CD4-positive, alpha-beta T cell treated with Interleukin-15 for 4 hours (primary cell): Measurements from ENCODE around the gene KCNIP4.

ENCODE experiments used
- DNase-seq: peaks from one replicate; pipeline ENCODE4 v3.0.0-alpha.2; 2020; ENCODE audit warnings: low spot score

KCNIP4 gene

DNA sequence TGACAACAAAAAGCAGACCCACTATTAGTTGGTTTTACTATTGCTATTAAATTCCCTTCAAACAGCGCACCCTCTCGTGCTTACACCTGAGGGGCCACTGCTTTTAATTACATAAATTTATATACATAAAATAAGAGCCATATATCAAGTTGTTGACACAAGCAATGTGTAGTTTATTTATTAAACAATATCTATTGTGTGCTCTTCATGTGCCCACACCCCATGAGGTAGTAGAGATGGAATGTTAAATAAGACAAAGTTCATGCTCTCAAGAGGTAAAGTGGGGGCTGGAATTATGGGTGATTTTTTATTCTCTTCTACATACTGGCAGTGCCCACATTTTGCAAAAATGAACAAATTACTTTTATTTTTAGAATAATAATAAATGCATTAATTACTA lies 47.3 kb downstream of the KCNIP4 start:
- DNase-seq, result no peak

DNA sequence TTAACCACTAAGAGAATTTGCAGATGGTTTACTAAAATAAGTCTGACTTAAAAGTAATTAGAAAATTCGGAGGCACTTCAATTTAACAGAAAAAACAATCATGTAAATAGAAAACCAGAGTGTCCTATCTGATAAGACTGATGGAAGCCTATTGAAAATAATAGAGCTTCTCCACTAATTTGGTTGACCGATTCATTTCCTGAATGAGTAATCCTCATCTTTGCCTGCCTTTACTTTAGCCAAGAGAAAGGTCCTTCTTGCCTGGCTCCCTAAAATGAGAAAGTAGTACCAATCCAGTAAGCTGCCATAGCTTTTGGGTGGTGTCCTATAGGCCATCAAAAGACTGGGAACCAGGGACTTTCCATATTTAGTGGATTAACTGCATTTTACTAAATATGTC lies 48.4 kb downstream of the KCNIP4 start:
- no peak for DNase-seq

DNA sequence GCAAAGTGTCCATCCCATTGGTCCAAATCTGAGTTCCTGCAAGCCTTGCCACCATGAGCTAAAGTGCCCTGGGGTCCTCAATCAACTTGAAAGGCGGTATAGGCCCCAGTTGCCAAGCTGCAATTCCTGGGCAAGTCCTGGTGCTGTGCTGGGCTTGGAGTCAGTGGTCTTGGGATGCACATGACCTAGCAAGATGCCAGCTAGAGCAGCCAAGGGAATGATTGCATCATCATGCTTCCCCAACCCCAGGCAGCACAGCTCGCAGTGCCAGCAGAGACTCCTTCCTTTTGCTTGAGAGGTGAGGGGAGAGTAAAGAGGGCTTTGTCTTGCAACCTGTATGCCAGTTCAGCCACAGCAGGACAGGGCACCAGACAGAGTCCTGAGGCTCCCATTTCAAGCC lies 50.5 kb downstream of the KCNIP4 start:
- no peak for DNase-seq

DNA sequence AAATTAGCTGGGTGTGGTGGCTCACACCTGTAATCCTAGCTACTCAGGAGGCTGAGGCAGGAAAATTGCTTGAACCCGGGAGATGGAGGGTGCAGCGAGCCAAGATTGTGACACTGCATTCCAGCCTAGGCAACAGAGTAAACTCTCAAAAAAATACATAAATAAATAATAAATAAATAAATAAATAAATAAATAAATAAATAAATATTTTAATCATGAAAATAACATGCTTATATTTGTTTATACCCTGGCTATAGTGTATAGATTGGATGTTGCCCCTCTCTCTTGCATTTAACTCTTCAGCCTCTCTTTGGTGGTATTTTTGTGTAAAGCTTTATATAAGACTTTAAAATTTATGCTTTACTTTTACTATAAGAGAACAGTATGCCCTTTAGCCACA lies 51.8 kb downstream of the KCNIP4 start:
- DNase-seq, result no peak

DNA sequence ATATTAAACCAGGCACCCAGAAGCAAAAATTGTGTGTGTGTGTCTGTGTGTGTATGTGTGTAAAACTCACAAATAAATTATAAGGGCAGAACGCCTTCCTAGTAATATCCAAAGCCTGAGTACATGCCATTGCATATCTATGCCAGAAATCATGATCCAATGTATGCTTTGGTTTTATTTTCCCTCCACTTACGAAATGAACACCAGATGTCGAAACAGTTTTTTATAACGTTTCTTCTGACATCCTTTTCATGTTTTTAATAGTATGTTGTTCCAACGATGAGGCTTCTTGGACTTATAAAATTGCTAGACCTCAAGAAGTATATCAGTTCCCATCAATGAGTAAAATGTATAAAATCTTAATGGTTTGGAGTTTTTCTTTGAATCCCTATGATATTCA lies 55.4 kb downstream of the KCNIP4 start:
- DNase-seq, result no peak

DNA sequence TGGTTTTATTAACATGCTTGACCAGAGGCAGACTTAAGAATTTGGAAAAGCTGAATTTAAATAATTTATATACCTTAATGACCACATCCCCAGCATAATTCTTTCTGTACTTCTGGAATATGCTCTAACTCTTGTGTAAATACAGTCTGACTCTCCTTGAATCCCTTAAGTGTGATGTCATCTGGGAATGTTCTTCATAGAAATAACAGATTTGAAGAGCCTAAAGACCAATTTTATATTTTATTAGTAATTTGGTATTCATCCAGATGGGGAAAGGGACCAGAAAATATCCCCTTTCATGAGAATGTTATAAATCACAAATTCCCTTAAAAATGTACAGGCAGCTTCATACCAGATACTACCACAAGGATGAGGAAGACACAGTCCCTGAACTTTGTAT lies 58.3 kb downstream of the KCNIP4 start:
- no peak for DNase-seq

DNA sequence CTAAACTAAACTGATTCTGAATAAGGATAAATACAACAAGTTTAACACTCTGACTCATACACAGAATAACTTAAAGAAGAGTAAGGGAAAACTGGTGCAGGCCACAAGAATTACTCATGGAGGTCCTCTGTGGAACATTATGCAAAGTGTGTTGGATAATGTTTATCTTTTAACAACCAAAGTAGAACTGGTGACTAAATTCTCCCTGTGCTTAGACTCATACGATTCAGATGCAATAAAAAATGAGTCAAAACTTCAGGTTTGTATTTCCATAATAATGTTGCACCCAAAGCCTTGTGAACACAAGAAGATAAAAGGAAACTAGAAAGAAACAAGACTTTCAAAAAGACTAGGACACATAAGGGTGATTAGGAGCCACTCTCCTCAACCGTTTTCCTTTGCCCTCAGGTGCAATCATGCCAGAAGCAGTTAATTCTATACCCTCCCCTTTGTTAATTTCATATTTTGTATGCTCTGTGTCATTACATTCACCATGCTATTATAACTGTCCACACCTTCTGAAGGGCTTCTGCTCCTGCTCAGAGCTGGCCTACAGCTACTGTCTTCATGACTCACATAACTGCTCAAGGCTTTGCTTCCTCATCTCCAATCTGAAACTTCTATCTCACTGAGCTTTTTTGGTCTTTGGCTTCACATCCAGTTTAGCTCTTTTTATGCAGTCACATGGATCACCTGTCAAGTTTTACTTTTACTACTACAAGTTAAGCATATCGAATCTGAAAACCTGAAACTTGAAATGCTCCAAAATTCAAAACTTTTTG lies 60.2 kb downstream of the KCNIP4 start:
- DNase-seq, result no peak

DNA sequence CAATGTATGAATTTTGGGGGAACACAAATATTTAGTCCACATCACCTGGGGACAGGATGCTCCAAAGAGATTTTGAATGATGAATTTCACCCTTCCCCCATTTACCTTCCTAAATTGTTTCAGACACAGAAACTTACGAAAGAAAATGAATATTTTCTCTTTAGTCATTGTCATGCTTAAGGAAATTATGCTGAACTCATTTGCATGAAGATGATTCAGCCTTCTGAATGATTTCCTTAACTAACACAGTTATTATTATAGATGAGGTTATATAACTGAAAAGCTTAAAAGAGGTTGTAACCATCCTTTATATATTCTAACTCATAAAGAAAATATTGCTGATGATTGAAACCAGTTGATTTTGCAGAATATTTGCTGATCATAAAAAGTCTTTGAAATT lies 61.1 kb downstream of the KCNIP4 start:
- no peak for DNase-seq

DNA sequence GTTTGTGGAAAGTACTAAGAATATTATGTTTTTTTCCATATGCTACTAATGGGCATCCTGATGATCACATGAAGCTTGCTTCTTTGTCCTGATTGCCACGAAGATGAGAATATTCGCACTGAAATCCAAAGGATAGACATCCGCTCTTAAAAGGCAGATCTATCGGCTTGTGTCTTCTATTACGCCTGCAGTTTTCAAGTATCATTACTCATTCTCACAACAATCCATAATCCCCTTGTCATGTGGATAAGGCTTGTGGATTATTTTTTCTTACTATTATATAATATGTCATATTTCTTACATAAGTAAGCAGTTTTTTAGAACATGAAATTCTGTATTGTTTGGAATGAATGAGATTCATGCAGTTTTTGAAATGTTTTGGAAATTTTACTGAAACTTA lies 62.8 kb downstream of the KCNIP4 start:
- DNase-seq, result no peak

DNA sequence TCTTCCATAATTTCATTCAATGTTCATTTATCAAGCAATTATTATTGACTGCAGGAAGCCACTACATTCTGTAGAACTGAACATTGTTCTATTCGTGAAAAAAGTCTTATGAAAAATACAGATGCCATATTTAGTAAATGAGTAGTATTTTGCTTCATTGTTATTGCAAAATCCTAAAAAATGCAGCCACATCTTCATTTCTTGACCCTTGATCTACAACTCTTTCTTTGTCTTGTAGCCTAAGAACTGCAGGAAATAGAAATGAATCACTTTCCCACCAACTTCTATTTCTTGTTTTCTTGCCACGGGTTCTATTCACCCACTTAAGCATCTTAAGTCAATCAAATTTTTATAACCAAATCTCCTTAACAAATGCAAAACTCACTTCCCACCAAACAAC lies 63.3 kb downstream of the KCNIP4 start:
- DNase-seq, result no peak

DNA sequence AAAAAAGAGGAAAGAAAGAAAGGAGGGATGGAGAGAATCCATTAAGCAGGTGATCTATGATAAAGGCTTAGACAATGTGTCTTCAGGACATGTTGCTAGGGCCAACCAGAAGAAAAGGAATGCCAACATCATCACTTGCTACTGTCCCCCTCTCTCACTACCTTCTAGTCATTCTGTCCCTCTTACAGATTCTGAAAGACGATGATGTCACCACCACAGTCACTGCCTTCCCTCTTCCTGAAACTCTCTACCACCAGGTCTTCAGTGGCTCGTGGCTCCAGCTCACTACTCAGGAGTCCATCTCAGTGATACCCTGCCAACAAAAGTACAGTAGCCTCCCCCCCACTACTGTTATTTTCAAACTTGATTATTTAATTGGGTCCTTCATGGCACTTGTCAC lies 64.0 kb downstream of the KCNIP4 start:
- no peak for DNase-seq

DNA sequence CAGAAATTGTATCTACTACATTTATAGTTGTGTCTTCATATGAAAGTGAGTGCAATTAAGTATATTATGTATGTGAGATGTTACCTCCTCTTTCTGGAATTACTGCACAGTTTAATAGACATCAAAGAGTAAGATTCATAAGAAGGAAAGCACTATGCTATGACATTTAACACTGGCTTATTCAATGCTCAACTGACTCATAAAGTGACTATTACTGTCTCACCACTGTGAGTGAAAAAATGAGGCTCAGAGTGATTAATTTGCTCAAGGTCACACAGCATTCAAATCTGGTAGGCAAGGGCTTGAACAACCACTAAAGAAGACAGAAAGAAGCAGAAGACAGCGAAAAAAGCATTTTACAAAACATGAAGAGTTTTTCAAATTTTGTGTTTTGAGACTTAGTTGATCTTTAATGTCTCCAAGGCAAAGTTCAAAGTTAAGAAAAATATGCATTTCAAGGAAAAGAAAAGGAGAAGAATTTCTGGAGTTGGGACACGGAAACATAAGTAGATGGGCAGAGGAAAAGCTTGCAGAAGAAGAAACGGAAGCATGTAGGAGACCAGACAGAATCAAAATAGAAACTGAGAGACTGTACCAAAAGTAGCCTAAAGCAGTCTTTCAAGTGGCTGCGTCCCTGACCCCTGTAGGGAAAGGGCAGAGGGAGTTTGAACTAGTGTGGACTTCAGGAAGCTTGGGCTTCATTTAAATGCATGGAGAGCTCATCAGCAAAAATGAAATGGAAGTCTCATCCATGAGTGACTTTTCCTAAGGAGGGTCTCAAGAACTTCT lies 66.3 kb downstream of the KCNIP4 start:
- DNase-seq, result no peak

DNA sequence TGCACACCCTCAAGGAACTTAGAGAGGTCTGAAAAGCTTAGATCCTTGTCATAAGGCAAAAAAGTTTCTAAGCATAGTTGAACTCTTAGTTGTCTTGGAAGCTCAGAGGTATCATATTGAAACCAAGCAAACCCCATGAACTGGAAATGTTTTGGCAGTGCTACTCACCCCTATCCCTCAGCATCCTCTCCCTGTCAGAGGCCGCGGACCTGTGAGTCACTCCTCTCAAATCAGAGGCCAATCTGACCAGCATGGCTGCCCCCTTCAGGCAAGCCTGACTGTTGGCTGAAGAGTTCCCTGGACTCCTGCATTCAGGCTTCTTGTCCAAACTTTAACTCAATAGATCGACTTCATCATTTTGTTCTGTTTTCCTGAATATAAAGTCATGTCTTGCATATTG lies 69.4 kb downstream of the KCNIP4 start:
- DNase-seq, result no peak

DNA sequence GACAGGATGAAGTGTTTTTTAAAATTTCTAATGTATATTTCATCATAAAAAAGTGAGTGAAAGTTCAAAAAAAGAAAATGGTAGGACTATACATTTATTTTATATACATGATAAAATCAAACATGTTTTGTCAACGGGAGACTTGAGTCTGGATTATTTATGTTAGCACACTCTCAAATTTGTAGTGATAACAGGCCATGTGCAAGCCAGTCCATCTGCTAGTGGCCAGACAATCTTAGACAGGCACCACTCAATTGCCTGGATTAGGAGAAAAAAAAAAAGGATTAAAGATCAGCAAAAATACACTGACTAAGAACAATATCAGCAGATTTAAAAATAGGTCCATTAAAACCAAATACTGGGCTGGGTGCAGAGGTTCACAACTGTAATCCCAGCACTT lies 71.9 kb downstream of the KCNIP4 start:
- no peak for DNase-seq

DNA sequence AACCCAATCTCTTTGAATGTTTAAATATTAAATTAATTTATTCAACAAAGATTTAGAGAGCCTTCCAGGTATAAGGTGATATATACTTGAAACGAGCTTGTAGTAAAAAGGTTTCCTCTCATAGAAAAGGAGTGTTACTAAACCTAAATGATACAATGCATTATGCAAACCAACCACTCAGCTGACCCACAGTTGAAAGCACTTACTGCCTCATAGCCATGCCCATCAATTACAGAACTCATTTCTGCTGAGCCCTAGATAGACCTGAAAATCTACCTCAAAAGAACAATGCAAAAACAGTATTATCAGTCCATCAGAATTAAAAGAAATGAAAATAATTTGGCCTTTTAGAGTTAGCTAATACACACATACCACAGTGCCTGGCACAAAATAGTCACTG lies 75.4 kb downstream of the KCNIP4 start:
- DNase-seq, result no peak

DNA sequence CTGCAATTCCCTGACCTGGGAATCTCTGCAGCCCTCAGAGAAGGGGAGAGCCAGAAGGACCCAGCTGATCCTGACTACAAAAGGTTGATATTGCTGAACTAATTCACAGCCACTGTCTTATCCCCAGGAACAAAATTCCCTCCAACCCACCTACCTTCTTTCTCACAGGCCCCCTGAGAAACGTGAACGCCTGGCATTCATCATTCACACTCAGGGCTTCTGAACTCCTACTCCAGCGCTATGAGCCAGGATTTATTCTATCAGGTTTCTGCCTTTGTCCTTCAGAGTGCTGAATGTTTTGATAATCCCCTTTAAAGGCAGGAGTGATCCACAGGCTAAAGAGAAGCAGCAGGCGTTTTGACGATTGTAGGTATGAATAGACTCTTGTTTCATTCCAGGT lies 76.5 kb downstream of the KCNIP4 start:
- DNase-seq, result no peak

DNA sequence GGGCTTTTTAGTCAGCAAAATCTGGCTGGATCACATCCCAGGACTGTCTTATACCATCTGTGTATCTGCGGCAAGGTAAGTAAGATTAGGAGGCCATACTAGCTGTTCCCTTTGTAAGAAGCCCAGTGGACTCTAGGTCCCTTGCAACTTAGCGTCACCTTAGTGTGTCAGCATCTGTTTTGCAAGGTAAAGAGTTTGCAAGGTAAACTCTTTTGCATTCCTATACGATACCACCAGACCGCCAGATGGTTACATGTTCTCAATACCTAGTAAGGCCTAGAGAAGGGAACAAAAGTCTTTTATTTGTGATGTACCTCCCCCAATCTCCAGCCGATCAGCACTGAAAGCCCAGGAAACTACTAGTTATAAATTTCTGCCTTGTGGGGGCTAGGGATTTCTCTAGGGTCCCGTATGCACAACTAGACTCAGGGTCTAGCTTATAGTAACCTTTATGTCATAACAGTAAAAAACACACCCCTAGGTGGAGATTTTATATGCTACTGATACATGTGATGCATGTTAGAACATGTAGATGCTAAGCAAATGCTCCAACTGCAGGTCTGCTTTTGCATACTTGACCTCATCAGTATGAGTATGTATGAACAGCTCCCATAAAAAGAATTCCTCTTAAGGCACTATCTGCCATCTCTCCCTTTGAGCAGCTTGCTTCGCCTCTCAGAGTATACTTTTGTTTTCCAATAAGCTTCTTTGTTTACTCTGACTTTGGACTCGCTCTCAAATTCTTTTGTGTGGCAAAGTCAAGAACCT lies 78.4 kb downstream of the KCNIP4 start:
- DNase-seq, result no peak

DNA sequence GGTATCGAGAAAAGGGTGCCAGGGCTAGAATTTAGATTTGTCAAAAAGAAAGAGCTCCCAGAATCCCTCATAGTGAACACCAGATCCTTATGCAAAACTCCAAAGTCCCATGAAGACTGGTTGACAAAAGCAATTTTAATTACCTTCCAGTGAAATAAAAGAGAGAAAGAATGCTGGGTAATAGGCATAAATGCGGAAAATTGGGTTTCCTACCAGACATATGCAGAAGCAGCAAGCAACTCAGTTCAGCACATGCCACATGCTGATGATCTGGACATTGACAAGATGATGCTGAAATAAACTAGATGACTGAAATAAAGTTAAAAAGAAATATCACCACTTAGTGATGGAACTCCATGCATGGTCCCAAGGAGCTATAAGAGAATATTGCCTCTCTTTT lies 83.9 kb downstream of the KCNIP4 start:
- DNase-seq, result no peak

DNA sequence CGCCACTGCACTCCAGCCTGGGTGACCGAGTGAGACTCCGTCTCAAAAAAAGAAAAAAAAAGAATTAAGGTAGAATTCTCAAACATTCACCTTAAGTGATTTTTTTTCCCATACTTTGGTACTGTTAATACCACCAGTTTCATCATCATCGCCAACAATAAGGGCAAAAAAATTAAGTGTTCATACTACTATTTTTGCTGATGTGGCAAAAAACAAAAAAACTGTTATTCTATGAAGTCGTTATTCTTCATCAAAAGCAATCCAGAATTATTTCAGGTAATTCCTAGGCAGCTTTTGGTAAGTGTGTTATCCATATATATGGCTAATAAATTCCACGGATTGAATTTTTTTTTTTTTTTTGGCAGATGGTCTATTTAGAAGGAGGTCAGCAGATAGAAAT lies 85.7 kb downstream of the KCNIP4 start:
- DNase-seq, result no peak

DNA sequence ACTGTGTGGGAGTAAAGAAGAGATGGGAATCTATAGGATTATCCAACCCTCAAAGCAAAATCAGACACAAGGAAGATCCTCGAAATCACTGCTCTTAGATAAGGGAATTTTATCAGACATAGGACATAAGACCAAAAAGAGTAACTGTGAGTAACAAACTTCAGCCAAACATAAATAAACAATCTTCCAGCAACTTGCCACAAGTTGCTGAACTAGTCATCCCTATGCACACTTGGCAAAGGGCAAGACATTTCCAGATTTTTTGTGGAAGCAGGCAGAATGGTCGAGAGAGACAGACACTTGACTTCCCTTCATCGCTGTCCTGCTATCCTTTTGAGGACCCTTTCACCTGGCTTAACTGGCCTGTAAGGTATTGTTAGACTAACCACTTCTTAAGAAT lies 89.6 kb downstream of the KCNIP4 start:
- DNase-seq, result no peak

DNA sequence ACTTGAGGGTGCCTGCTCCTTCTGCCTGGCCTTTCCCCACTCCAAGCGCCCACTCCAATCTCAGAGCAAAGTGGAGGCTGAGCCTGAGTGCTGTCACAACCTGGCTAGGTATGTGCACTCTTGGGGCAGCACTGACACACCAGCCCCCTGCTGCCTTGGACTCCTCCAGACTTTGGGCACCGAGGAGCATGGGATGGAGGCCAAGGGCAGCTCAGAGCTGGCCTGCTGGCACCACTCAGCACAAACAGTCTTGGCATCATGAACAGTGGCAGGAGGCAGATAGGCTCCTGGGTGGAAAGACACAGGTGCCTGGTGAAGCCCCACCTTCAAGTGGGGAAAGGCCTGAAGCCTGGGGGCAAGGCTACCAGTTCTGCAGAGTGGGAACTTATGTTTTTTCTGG lies 91.8 kb downstream of the KCNIP4 start:
- no peak for DNase-seq

DNA sequence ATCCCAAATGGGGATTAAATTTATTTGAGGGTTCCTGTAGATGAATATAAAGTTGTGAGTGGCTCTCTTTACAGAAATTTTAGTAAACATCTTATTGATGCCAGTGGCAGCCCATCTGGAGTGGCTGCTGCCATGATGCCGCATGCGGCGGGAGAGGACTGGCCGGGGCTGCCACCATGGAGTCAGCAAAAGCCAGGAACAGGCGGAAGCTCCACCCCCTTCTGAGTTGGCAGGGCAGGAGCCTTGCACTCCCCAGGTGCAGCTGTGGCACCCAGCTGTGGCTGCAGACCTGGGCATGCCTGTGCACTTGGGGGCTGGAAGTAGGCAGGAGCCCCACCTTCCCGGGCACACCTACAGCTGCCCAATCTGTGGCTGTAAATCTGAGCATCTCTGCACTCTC lies 92.3 kb downstream of the KCNIP4 start:
- no peak for DNase-seq

DNA sequence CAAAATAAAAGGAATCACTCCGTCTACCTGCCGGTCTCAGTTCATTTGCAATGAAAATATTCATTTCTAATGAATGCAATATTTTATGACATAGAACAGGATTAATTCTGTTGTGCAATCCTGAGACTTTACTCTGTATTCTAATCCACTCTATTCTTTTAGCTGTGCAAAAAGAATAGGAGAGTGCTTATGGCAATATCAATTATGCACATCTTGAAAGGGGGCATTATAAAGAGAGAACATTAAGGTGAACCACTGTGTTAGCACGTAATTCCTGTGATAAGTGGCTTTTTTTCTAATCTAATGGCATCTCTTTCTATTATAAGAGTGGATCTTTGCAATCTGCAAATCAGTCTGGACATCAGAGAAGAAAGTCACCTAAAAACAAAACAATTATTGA lies 99.5 kb downstream of the KCNIP4 start:
- DNase-seq, result no peak
